Testis (tissue), 2 donors: Measurements from ENCODE around the gene PCBP3.

Experiments
- POLR2A ChIP-seq: fragments of 450-650 bp; IDR thresholded peaks from one replicate; pipeline ENCODE4 v1.6.1; 2017; ENCODE audit warnings: antibody characterized with exemption, mild to moderate bottlenecking, moderate library complexity
- TF ChIP-seq, protein P1 (sequence below), 3 experiments: fragments of 450-650 bp in 2 of 3; fragments of 200-600 bp in 1 of 3; sonication (generic) in 1 of 3; IDR thresholded peaks; one replicate each; pipeline ENCODE4 v1.5.1; 2016 to 2019; ENCODE audit warnings: antibody characterized with exemption in 3 of 3, mild to moderate bottlenecking in 2 of 3, moderate library complexity in 1 of 3

GRCh38 chr21:45988366-45989347, 345.1 kb downstream of the PCBP3 start:
- TF ChIP-seq, protein P1, sequence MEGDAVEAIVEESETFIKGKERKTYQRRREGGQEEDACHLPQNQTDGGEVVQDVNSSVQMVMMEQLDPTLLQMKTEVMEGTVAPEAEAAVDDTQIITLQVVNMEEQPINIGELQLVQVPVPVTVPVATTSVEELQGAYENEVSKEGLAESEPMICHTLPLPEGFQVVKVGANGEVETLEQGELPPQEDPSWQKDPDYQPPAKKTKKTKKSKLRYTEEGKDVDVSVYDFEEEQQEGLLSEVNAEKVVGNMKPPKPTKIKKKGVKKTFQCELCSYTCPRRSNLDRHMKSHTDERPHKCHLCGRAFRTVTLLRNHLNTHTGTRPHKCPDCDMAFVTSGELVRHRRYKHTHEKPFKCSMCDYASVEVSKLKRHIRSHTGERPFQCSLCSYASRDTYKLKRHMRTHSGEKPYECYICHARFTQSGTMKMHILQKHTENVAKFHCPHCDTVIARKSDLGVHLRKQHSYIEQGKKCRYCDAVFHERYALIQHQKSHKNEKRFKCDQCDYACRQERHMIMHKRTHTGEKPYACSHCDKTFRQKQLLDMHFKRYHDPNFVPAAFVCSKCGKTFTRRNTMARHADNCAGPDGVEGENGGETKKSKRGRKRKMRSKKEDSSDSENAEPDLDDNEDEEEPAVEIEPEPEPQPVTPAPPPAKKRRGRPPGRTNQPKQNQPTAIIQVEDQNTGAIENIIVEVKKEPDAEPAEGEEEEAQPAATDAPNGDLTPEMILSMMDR (IDR thresholded peaks at IDR 0.05), result no peak
- no peak for TF ChIP-seq POLR2A
